GM19043 (cell line): ENCODE measurements around the gene CEL.

Experiments used
- ATAC-seq: cut with Tn5 transposase; IDR thresholded peaks from one replicate; pipeline ENCODE4 v1.9.1; 2021; ENCODE audit warnings: low read depth; ENCODE audit not compliant: unreplicated experiment

CEL gene

GRCh38 chr9:133101356-133102189, 39.8 kb downstream of the CEL start:
- no peak for ATAC-seq

DNA sequence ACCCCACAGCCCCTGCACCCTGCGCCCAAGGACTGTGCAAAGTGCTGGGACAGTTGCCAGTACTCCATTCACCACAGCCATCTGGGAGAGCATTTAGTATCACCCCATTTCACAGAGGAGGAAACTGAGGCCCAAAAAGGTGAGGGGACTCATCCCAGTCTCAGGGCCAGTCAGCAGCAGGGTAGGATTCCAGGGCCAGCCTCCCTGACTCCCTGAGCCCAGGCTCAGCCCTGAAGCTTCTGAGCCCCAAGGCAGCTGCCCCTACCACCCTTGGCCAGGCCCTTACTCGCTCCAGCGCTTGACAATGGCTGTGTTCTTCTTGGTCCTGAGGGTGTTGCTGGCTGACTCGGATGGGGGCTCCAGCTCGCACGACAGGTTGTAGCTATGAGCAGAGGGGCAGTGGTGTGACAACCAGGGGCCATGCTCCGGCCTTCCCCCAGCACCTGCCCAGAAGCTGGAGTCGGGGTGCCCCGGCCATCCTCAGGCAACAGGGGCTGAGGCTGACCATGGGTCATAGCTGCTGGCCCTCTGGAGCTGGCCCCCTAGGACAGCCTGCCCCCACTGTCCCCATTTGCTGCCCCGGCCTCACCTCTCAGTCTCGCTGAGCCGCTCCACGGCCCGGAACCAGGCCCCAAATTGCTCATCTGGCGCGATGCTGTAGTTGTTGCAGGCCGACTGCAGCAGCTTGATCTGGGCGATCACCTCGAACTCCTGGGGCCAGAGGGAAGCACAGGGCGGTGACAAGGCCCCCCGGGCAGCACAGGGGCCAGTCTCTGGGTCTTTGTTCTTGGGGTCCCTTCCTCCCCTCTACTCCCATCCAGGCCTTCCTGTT, 40.6 kb downstream of the CEL start:
- no peak for ATAC-seq

GRCh38 chr9:133103183-133103986, 41.6 kb downstream of the CEL start:
- no peak for ATAC-seq

GRCh38 chr9:133103987-133104505, 42.3 kb downstream of the CEL start:
- no peak for ATAC-seq

DNA sequence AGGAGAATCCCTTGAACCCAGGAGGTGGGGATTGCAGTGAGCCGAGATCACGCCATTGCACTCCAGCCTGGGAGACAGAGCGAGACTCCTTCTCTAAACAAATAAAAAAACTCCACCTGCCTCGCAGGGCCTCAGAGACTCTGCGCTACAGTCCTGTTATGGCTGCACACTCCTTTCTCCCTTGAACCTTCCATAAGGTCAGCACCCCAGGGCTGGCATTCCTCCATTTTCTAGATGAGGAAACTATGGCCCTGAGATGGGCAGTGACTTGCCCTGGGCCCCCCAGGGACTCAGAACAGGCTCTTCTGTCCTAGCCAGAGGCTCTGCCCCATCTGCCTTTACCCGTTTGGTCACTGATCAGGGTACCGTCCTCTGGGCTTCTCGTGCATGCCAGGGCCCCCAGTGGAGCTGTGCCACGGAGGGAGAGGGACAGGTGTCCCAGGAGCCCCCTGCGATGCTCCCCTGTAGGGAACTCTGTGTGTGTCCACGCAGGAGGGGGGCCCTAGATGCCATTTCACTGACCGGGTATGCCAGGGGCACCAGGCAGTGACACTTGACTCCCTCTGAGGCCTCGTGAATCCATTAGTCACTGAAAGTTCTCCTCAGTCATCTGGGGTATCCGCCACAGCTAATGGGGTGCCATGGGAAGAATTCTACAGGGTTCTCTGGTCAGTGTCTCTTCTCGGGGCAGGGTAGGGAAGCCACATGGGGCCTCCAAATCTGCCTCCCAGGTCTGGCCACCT, 43.1 kb downstream of the CEL start:
- no peak for ATAC-seq

DNA sequence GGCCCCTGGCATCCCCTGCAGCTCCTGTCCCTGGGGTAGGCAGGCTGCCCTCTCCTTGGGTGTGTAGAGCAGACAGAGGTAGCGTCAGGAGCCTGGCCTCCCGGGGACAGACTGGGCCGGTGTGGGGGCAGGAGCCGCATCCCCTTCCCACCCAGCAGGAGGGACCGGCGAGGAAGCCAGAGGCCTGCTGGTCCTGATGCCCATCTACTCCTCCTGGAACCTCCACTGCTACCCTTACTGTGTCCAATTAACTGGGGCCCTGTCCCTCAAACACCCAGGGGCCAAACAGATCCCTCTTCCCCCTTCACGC, 43.6 kb downstream of the CEL start:
- no peak for ATAC-seq

GRCh38 chr9:133106511-133107244, 44.9 kb downstream of the CEL start:
- no peak for ATAC-seq

DNA sequence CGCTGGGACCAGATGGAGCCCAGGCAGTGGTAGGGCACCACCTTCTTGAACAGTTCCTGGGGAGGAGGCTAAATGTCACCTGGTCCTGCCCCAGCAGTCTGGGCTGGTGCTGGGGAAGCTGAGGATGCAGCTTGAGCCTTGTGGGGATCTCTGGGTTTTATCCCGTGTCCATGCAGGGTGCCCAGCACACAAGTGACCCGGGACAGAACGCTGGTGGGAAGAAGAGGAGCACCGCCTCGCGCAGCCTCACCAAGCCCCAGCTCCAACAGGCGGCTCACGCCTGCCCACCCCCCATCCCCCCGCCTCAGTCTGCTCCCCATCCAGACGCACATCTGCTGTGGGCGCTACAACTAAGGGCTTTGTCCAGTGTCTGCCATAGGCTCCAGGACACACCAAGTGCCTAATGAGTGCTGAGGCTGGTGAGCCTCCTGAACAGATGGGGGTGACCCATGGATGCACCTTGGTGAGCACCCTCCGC, 45.5 kb downstream of the CEL start:
- ATAC-seq = no peak

- no peak for ATAC-seq
These were observed 46.4 kb downstream of the CEL start for GRCh38 chr9:133107961-133108793.

GRCh38 chr9:133108794-133109641, 47.2 kb downstream of the CEL start:
- no peak for ATAC-seq

- ATAC-seq = no peak
These were observed 48.3 kb downstream of the CEL start for GRCh38 chr9:133109931-133110650.

DNA sequence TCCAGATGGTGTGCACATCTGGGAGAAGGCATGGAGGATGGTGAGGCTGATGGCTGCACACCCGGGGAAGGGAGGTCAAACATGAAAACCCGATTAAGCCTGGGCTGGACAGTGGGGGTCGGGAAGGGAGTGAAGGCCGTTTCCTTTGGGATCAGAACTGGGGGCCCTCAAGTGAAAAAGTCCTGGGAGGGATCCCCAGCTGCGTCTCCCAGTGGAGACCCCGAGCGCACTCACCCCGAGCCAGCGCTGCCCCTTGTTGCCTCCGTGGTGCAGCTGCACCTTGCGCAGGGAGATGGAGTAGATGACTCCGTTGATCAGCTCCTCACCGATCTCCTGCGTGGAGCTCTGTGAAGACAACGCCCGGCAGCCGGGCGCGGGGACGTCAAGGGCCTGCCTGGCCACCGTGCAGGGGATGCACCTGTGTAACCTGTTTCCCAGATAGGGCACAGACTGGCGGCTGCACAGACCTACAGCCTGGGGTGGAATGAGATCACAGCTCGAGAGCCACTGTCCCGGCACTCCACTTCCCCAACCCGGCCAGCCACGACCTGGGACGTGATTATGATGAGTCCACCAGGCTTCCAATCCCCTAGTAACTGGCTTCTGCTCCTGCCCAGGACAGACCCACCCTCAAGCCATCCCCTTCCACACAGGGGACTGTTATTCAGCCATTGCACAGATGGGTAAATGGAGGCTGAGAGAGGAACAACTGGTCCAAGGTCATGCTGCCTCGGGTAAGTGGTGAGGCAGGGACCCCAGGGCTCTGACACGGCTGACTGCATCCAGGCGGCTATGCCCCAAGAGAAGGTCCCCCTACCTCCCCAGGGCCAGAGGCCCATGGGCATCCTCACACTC, 50.3 kb downstream of the CEL start:
- ATAC-seq = no peak

GRCh38 chr9:133112663-133113026, 50.9 kb downstream of the CEL start:
- ATAC-seq = no peak

DNA sequence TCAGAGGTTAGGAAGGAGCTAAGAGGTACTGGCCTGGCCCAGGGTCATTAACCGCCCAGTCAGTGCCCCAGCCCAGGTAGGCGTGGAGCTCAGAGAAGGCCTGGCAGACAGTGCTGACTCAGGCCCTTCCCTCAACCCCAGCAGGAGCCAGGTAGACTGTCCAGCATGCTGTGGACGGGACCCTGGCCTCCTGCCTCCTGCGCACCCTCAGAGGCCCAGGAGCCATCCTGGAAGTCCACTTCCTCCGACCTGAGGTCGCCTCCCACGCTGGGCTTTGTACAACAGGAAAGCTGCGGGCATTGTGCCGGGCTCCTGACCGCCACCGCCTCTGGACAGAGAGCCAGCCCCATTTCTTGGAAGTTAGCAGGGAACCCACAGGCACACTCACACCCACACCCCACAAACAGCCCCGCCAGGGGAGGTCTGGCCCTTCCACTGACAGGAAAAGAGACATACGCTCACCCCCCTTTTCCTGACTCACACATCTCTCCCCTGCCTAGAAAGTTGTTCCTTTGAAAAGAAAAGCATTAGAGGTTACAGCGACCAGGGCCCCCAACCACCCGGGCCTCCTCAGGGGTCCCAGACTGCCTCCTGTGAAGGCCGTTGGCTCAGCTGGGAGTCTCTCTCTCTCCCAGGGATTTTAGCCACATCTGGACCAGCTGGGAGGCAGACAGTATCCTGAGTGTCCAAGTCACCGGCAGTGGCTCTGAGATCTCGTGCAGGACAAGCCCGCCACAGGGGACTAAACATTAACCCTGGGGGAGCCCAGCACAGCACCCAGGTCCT, 51.6 kb downstream of the CEL start:
- no peak for ATAC-seq
